SK-N-SH (cell line): Measurements from ENCODE around the gene PITPNB. TPM values are rescaled to one million over a fixed set of nuclear protein-coding genes. Genes with fewer than 3 reads are reported as not detected.
A peak's percentile ranks its signal among the peaks of the same experiment; 100 is the strongest.

Source experiments
- CTCF ChIA-PET: fragments of 300-600, 350-600 bp; formaldehyde crosslinking; extraction: SDS; loops from one replicate; lab custom pipeline; 2021; lab: Yijun Ruan, JAX
- POLR2A ChIA-PET: fragments of 350-600 bp; sonication (Branson Sonifier 250); formaldehyde crosslinking; extraction: SDS; loops from one replicate; lab custom pipeline; 2020; ENCODE audit warnings: antibody characterized with exemption, inconsistent platforms; lab: Yijun Ruan, JAX
- DNase-seq: peaks from one replicate; pipeline ENCODE4 v3.0.0; 2012
- H2AFZ ChIP-seq: fragments of 200-600 bp; sonication (generic); 2 replicates; pipeline ENCODE4 v1.8.1; 2016; ENCODE audit warnings: antibody characterized with exemption, mild to moderate bottlenecking, low read depth
- H3F3A ChIP-seq: fragments of 200-600 bp; sonication (generic); replicated peaks from 2 replicates; pipeline ENCODE3; 2016; ENCODE audit warnings: antibody characterized with exemption, mild to moderate bottlenecking; ENCODE audit not compliant: insufficient read depth
- H3K27ac ChIP-seq, 2 experiments: fragments of 200-500 bp in 1 of 2; fragments of 200-600 bp in 1 of 2; sonication (Bioruptor generic) in 1 of 2; sonication (generic), shearing (Covaris generic) in 1 of 2; 2 replicates each; pipeline versions ENCODE4 v1.5.1 to v1.6.1; 2014 to 2016; ENCODE audit warnings: low read depth in 2 of 2, inconsistent platforms in 1 of 2, low read length in 1 of 2, mild to moderate bottlenecking in 1 of 2, mixed read lengths in 1 of 2
- H3K27me3 ChIP-seq: fragments of 200-600 bp; sonication (generic), shearing (Covaris generic); 2 replicates; pipeline ENCODE4 v1.6.1; 2016; ENCODE audit warnings: mixed run types; ENCODE audit not compliant: insufficient read depth
- H3K36me3 ChIP-seq, 2 experiments: fragments of 200-500 bp in 1 of 2; fragments of 200-600 bp in 1 of 2; sonication (Bioruptor generic) in 1 of 2; sonication (generic) in 1 of 2; replicated peaks in 1 of 2; 2 replicates each; pipeline versions ENCODE3 to v1.5.1; 2014 to 2016; ENCODE audit warnings: low read length in 1 of 2, mild to moderate bottlenecking in 1 of 2; ENCODE audit not compliant: insufficient read depth in 2 of 2, control insufficient read depth in 1 of 2
- H3K4me1 ChIP-seq, 2 experiments: fragments of 200-500 bp in 1 of 2; fragments of 200-600 bp in 1 of 2; sonication (Bioruptor generic) in 1 of 2; sonication (generic), shearing (Covaris generic) in 1 of 2; 2 replicates each; pipeline versions ENCODE4 v1.5.1 to v1.6.1; 2014 to 2016; ENCODE audit warnings: low read depth in 1 of 2, low read length in 1 of 2, mixed run types in 1 of 2; ENCODE audit not compliant: insufficient read depth in 2 of 2, control insufficient read depth in 1 of 2
- H3K4me2 ChIP-seq: fragments of 200-600 bp; sonication (generic), shearing (Covaris generic); 2 replicates; pipeline ENCODE4 v1.6.1; 2017; ENCODE audit warnings: mixed run types
- H3K4me3 ChIP-seq, 2 experiments: fragments of 200-500 bp in 1 of 2; fragments of 200-600 bp in 1 of 2; sonication (Bioruptor generic) in 1 of 2; sonication (generic), shearing (Covaris generic) in 1 of 2; 2 replicates each; pipeline versions ENCODE4 v1.5.1 to v1.8.1; 2014 to 2016; ENCODE audit warnings: low read depth in 2 of 2, inconsistent platforms in 1 of 2, low read length in 1 of 2, mild to moderate bottlenecking in 1 of 2, mixed read lengths in 1 of 2, moderate library complexity in 1 of 2
- H3K79me2 ChIP-seq: fragments of 200-600 bp; sonication (generic); 2 replicates; pipeline ENCODE4 v1.8.1; 2017; ENCODE audit warnings: mild to moderate bottlenecking; ENCODE audit not compliant: insufficient read depth
- H3K9ac ChIP-seq: fragments of 200-600 bp; sonication (generic); 2 replicates; pipeline ENCODE4 v1.6.1; 2017; ENCODE audit warnings: mixed run types
- H3K9me2 ChIP-seq: fragments of 200-600 bp; sonication (generic); 2 replicates; pipeline ENCODE4 v1.6.1; 2017; ENCODE audit warnings: mixed run types
- H3K9me3 ChIP-seq: fragments of 200-600 bp; sonication (generic); 2 replicates; pipeline ENCODE4 v1.6.1; 2017; ENCODE audit warnings: mixed run types, mild to moderate bottlenecking, moderate library complexity
- H4K20me1 ChIP-seq: fragments of 200-600 bp; sonication (generic); 2 replicates; pipeline ENCODE4 v1.6.1; 2017; ENCODE audit warnings: mild to moderate bottlenecking, mixed run types; ENCODE audit not compliant: insufficient read depth
- CHD2 ChIP-seq: fragments of 150-350 bp; IDR thresholded peaks from 2 replicates; pipeline ENCODE4 v1.6.1; 2018; ENCODE audit warnings: low read length; ENCODE audit not compliant: partially characterized antibody
- FOXJ3 ChIP-seq: sonication (generic); formaldehyde crosslinking; IDR thresholded peaks from 2 replicates; pipeline ENCODE4 v1.5.1; 2020; ENCODE audit warnings: mild to moderate bottlenecking, missing genetic modification reagents
- FOXM1 ChIP-seq: IDR thresholded peaks from 2 replicates; pipeline ENCODE4 v1.4.0; 2012; ENCODE audit warnings: low read depth, mild to moderate bottlenecking
- GABPA ChIP-seq: IDR thresholded peaks from 2 replicates; pipeline ENCODE4 v1.4.0; 2012; ENCODE audit warnings: low read depth, mild to moderate bottlenecking
- JUND ChIP-seq: IDR thresholded peaks from 2 replicates; pipeline ENCODE4 v1.4.0; 2012
- MXI1 ChIP-seq: IDR thresholded peaks from 2 replicates; pipeline ENCODE4 v1.6.1; 2012; ENCODE audit warnings: mild to moderate bottlenecking, low read depth, low read length, improper control_type of control experiment
- NFIC ChIP-seq: IDR thresholded peaks from 2 replicates; pipeline ENCODE4 v1.4.0; 2012; ENCODE audit warnings: borderline replicate concordance
- NRF1 ChIP-seq: IDR thresholded peaks from 2 replicates; pipeline ENCODE4 v1.6.1; 2012; ENCODE audit warnings: low read depth, mild to moderate bottlenecking, low read length
- RAD21 ChIP-seq: IDR thresholded peaks from 2 replicates; pipeline ENCODE4 v1.6.1; 2012; ENCODE audit warnings: mild to moderate bottlenecking, low read length
- TCF12 ChIP-seq: IDR thresholded peaks from 2 replicates; pipeline ENCODE4 v1.4.0; 2012
- USF2 ChIP-seq: fragments of 150-350 bp; IDR thresholded peaks from 2 replicates; pipeline ENCODE4 v1.6.1; 2017; ENCODE audit warnings: antibody characterized with exemption, low read length, low read depth, borderline replicate concordance
- ZBTB33 ChIP-seq: IDR thresholded peaks from 2 replicates; pipeline ENCODE4 v1.4.0; 2012; ENCODE audit warnings: low read depth, borderline replicate concordance
- WGBS: methylation state at CpG from one replicate; pipeline ENCODE4 v1.1.6; 2017; ENCODE audit warnings: low lambda C conversion rate; 5-methylcytosine and 5-hydroxymethylcytosine counted together
- polyA plus RNA-seq, 3 experiments: library from polyadenylated mRNA; depleted of rRNA; stranded (reverse); fragments of >200 nt; gene quantifications; 2 replicates each; pipeline ENCODE4 v1.2.3, GENCODE V29; 2012

Gene PITPNB
- polyA plus RNA-seq, 1 of the 3 experiments (the other 2 are of a cell fraction) = 32.3 TPM

DNA sequence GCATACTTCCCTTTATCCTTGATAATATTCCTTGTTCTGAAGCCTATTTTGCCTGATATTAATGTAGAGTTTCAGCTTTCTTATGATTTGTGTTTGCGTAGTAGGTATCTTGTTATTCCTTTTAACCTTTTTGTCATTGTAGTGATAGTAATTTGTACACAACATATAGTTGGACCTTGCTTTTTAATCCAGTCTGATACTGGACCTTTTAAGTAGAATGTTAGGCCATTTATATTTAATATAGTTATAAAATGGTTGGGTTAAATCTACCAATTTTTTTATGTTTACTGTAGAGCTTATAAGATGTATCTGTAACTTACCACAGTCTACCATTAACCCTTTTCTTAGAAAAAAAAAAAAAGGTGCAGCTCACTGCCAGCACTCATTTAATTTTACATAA, 8.6 kb upstream of the PITPNB start (continued):
- no peak for TF ChIP-seq USF2
- TF ChIP-seq NRF1 = no peak
- TF ChIP-seq NFIC = no peak
- no peak for TF ChIP-seq FOXM1
- TF ChIP-seq TCF12 = no peak
- TF ChIP-seq, all 33 proteins: peak for 0

DNA sequence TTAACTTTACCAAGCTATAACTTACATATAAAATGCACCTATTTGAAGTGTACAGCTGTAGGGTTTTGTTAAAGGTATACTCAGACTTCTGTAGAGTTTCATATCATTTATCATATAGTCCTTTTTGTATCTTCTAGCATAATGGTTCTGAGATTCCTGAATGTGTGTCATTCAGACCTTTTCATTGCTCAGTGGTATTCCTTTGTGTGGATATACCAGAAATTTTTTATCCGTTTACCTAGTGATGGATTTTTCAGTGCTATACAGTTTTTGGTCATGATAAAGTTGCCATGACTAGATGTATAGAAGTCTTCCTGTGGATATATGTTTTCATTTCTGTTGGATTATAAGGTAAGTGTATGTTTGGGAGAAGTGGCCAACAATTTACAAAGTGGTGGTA, 6.3 kb upstream of the PITPNB start:
- CTCF ChIA-PET = no interaction called here
- no peak for DNase-seq
- H2AFZ ChIP-seq = no peak overlapping the region
- peaks cover 23 to 41% of the 10 kb centered on the region in 2 experiments for H3K36me3 ChIP-seq
- POLR2A ChIA-PET = no interaction called here
- no peaks in the 10 kb centered on the region for H3K27me3 ChIP-seq
- H3K4me3 ChIP-seq = no peak overlapping the region
- peaks cover 3 to 7% of the 10 kb centered on the region in 2 experiments; a peak in 2 of 4 replicates for H3K4me1 ChIP-seq
- TF ChIP-seq RAD21 = no peak
- TF ChIP-seq MXI1 = no peak
- no peak for TF ChIP-seq TCF12
- no peak for TF ChIP-seq JUND
- TF ChIP-seq CHD2 = no peak
- TF ChIP-seq, all 33 proteins: peak for 0
- peaks cover 11% of the 10 kb centered on the region; the same call in 1 of the 2 replicates for H3K9me3 ChIP-seq
- H3F3A ChIP-seq = peaks cover 11% of the 10 kb centered on the region
- H3K79me2 ChIP-seq = peaks cover 32% of the 10 kb centered on the region
- WGBS = 100% methylated on average over 1 of the region's 1 CpG
- no peaks in the 10 kb centered on the region for H4K20me1 ChIP-seq
- no peak overlapping the region for H3K4me2 ChIP-seq
- no peak overlapping the region for H3K9ac ChIP-seq
- H3K27ac ChIP-seq = no peak overlapping the region
- no peaks in the 10 kb centered on the region for H3K9me2 ChIP-seq

- peaks cover 35% of the 10 kb centered on the region for H4K20me1 ChIP-seq
- 21% methylated on average over 12 of the region's 12 CpGs for WGBS
- TF ChIP-seq FOXJ3 (CRISPR knock-in tag) = 0 out of 2 replicates have a peak, but pooled peaks have one; percentile 18
- TF ChIP-seq GABPA = no peak
- TF ChIP-seq RAD21 = peak; percentile 42
- TF ChIP-seq ZBTB33 = no peak
- ChIA-PET CTCF (interaction anchor here (0.5 to 11.5 kb wide), 5 partner anchors 16 to 141 kb away, joined by 3 to 150 read pairs (median 3); no protein-coding TSS in a partner anchor), POLR2A (interaction anchor here (1.0 kb wide), 1 partner anchor 1248 kb away, joined by 5 read pairs; no protein-coding TSS in a partner anchor)
- no peaks in the 10 kb centered on the region for H3K9me2 ChIP-seq
- peak; percentile 25 for DNase-seq
- H3K27ac ChIP-seq = peak overlapping the region; percentile 92 to 97
- H3K4me3 ChIP-seq = peak overlapping the region; percentile 86 to 90
- peak overlapping the region; percentile 87 for H3K9ac ChIP-seq
- peaks cover 79% of the 10 kb centered on the region for H3K79me2 ChIP-seq
- H3K4me2 ChIP-seq = peak overlapping the region; percentile 94
- peaks cover 11% of the 10 kb centered on the region for H3F3A ChIP-seq
- peaks cover 18 to 21% of the 10 kb centered on the region in 2 experiments; a peak in 3 of 4 replicates for H3K4me1 ChIP-seq
- no peaks in the 10 kb centered on the region for H3K9me3 ChIP-seq
- peaks cover 25 to 36% of the 10 kb centered on the region in 2 experiments for H3K36me3 ChIP-seq
- H2AFZ ChIP-seq = peak overlapping the region; percentile 93
- no peaks in the 10 kb centered on the region for H3K27me3 ChIP-seq
Measured at GRCh38 chr22:27919942-27920755, 1.1 kb upstream of the PITPNB start.
